ENCODE data around the gene TRPV6. TPM values are rescaled to one million over a fixed set of nuclear protein-coding genes. Genes with fewer than 3 reads are reported as not detected.

Gene TRPV6
- total RNA-seq, 1 donor from 2014 or later = not detected

DNA sequence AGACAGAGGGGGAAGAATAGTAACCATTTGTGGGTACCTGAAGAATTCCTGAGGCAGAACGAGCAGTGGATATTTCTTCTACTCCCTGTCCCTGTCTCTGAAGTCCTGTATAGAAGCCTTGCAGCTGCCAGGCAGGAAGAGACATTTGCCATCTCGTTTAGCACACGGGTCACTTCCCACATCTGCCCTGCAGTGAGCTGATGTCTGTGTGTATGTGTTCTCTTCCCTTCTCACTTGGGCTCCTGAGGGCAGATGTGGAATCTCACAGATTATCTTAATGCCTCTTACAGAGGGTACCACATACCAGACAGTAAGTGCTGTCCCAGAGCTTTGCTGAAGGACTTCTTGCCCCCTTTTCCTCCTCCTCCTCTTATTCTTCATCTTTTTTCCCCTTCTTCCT, 14.1 kb upstream of the TRPV6 start:
- H3K27me3 ChIP-seq = no peaks in the 10 kb centered on the region
- DNase-seq (ENCODE audit: low spot score in 2 of 2) = no peak
- H3K9me3 ChIP-seq = no peaks in the 10 kb centered on the region
- TF ChIP-seq, protein P1, sequence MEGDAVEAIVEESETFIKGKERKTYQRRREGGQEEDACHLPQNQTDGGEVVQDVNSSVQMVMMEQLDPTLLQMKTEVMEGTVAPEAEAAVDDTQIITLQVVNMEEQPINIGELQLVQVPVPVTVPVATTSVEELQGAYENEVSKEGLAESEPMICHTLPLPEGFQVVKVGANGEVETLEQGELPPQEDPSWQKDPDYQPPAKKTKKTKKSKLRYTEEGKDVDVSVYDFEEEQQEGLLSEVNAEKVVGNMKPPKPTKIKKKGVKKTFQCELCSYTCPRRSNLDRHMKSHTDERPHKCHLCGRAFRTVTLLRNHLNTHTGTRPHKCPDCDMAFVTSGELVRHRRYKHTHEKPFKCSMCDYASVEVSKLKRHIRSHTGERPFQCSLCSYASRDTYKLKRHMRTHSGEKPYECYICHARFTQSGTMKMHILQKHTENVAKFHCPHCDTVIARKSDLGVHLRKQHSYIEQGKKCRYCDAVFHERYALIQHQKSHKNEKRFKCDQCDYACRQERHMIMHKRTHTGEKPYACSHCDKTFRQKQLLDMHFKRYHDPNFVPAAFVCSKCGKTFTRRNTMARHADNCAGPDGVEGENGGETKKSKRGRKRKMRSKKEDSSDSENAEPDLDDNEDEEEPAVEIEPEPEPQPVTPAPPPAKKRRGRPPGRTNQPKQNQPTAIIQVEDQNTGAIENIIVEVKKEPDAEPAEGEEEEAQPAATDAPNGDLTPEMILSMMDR (IDR thresholded peaks at IDR 0.05) = no peak
- H3K4me3 ChIP-seq = no peak overlapping the region
- no peak overlapping the region for H3K27ac ChIP-seq
- H3K36me3 ChIP-seq = no peaks in the 10 kb centered on the region
- intact Hi-C loops (cut with DNase I) = no loop called here
- H3K4me1 ChIP-seq = no peaks in the 10 kb centered on the region

DNA sequence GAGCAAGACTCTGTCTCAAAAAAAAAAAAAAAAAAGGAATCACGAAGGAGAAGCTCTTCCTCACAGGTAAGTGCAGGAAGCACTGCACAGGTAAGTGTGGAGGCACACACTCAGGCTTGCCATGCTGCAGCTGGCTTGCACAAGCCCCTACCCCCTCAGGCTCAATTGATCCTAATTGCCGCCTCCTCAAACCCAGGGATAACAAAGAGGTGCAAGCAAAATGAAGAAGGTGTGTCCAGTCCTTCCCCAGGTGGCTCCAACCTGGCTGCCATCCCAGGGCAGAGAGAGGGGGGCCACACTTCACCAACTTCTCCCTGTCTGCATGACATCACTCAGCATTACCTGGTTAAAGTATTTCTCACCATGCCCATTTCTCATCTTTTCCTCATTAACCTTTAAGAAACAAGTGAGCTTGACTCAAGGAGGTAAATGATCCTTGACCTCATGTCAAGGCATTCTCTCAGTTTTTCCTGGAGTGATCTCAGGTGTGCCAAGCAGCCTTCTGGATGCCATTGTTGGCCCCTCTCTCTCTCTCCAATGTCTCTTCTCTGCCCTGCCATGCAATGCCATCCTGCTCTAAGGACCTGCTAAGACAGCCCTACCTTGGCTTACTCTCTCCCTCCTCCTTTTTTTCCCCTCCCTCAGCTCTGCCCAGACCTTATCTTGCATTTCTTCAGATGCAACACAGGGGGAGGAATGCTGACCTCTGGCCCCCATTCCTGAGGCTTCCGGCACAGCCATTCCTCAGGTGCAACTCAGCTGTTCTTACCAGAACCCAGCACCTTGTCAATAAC, 13.0 kb upstream of the TRPV6 start:
- TF ChIP-seq, protein P1 (IDR thresholded peaks at IDR 0.05) = no peak
- no peaks in the 10 kb centered on the region for H3K27me3 ChIP-seq
- no peaks in the 10 kb centered on the region for H3K36me3 ChIP-seq
- no peak overlapping the region for H3K27ac ChIP-seq
- DNase-seq (ENCODE audit: low spot score in 2 of 2) = no peak
- H3K4me1 ChIP-seq = no peaks in the 10 kb centered on the region
- intact Hi-C loops (cut with DNase I) = no loop called here
- H3K4me3 ChIP-seq = no peak overlapping the region
- no peaks in the 10 kb centered on the region for H3K9me3 ChIP-seq

DNA sequence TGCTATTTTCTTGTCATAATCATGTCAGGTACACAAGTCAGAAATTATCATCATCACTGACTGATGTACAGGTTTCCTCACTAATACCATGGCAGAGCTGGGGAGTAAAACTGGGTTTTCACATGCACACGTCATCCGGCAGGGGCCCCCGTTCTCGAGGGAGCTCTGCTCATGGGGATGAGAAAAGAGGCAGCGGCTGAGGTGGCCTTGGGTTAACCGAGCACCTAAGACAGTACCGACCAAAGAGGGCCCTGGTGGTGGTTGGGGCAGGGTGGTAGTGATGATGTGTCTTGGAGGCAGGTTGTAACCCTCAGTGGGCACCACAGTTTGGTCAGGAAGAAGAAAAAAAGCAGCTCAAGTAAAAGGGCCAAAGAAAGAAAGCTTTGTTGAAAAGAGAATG, 12.1 kb upstream of the TRPV6 start:
- no peaks in the 10 kb centered on the region for H3K36me3 ChIP-seq
- no peaks in the 10 kb centered on the region for H3K4me1 ChIP-seq
- intact Hi-C loops (cut with DNase I) = no loop called here
- H3K27me3 ChIP-seq = no peaks in the 10 kb centered on the region
- H3K27ac ChIP-seq = no peak overlapping the region
- no peaks in the 10 kb centered on the region for H3K9me3 ChIP-seq
- no peak for DNase-seq (ENCODE audit: low spot score in 2 of 2)
- TF ChIP-seq, protein P1 (IDR thresholded peaks at IDR 0.05) = no peak
- H3K4me3 ChIP-seq = no peak overlapping the region

GRCh38 chr7:142896741-142897379, 11.3 kb upstream of the TRPV6 start:
- TF ChIP-seq, protein P1 (IDR thresholded peaks at IDR 0.05) = no peak
- intact Hi-C loops (cut with DNase I) = no loop called here
- Histone ChIP-seq H3K4me1 (no peaks in the 10 kb centered on the region), H3K27ac (no peak overlapping the region), H3K36me3 (no peaks in the 10 kb centered on the region), H3K9me3 (no peaks in the 10 kb centered on the region), H3K27me3 (no peaks in the 10 kb centered on the region), H3K4me3 (no peak overlapping the region)
- peak in 1 of 2 donors; percentile 22 for DNase-seq (ENCODE audit: low spot score in 2 of 2)

GRCh38 chr7:142896151-142896550, 10.6 kb upstream of the TRPV6 start:
- intact Hi-C loops (cut with DNase I) = no loop called here
- Histone ChIP-seq H3K4me1 (no peaks in the 10 kb centered on the region), H3K4me3 (no peak overlapping the region), H3K9me3 (no peaks in the 10 kb centered on the region), H3K27ac (no peak overlapping the region), H3K27me3 (no peaks in the 10 kb centered on the region), H3K36me3 (no peaks in the 10 kb centered on the region)
- no peak for DNase-seq (ENCODE audit: low spot score in 2 of 2)
- TF ChIP-seq, protein P1 (IDR thresholded peaks at IDR 0.05) = no peak
